NCI-H345 (cell line): Measurements from ENCODE around the gene TNK2.
"Not testable (repeated sequence)": the region's sequence is repeated elsewhere in the genome, so short reads cannot be mapped to it uniquely, and the experiment has no call there.

Experiments used
- DNase-seq: peaks from one replicate; lab custom pipeline; 2025; lab: John Stamatoyannopoulos, UW

Gene TNK2

DNA sequence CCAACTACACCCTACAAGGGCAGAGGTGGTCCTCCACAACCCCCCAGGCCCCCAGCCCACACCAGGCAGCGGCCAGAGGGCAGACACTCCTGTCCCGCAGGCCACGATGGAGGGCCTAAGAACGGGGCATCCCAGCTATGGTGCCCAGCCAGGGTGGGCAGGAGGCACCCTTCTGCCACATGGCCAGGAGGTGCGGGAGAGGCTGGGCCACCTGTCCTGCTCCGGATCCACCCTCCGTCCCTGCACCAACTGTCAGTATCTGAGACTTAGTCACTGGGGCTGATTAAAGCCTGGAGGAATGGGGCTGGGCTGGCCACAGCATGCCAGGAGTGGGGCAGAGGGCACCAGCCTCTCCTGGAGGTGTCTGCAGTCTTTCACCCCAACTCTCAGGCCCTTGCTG is 37.9 kb downstream of the TNK2 start:
- DNase-seq, result no peak

- DNase-seq, result no peak
These were observed 38.8 kb downstream of the TNK2 start for GRCh38 chr3:195869413-195870001.

GRCh38 chr3:195868866-195869412 is 39.4 kb downstream of the TNK2 start:
- no peak for DNase-seq

DNA sequence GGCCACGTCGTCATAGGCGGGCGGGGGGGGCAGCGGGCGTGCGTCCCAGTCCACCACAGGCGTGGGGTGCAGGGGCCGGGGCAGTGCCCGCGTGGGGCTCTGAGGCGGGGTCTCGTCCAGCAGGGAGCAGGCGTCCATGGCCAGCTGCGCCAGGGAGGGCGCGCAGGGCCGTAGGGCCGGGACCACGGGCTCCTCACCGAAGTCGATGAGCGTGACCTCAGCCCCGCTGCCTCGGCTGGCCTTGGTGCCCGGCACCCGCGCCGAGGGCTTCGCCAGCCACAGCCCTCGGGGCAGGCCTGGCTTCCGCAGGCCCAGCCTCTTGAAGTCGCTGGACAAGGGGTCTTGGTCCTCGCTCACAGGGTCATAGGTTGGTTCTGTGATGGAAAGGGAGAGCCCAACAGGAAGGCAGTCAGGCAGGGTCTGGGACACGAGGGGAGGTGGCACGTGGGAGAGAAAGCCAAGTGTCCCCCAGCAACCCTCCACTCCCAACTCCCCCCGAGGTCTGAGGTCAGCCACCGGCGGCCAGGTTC is 40.0 kb downstream of the TNK2 start:
- DNase-seq, result no peak

DNA sequence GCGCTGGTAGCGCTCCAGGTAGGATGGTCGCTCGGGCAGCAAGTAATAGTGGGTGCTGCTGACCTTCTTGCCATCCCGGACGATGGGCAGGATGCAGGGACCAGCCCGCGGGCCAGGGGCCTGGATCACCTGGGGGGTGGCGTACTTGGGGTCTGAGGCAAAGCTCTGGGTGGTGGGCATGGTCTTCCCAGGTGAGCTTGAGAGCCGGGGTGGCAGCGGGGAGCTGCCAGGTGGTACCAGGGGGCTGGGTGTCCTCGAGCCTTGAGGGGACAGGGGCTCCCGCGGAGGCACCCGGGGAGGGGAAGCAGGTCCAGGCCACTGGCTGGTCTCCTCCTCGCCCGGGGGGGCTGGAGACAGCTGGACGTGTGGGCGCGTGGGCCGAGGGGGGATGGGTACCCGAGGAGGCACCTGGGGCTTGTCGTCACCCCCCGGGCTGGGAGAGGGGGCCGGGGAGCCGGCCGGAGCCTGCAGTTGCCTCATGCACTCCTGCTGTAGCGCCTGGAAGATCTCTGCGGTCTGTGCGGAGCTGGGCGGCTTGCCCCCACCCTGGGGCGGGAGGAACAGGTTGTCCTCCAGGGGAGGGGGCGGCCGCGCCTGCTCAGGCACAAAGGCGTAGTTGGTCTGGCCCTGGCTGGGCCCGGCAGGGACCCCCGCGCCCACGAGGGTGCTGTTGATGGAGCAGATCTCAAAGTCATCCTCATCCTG is 40.6 kb downstream of the TNK2 start:
- DNase-seq, result no peak

DNA sequence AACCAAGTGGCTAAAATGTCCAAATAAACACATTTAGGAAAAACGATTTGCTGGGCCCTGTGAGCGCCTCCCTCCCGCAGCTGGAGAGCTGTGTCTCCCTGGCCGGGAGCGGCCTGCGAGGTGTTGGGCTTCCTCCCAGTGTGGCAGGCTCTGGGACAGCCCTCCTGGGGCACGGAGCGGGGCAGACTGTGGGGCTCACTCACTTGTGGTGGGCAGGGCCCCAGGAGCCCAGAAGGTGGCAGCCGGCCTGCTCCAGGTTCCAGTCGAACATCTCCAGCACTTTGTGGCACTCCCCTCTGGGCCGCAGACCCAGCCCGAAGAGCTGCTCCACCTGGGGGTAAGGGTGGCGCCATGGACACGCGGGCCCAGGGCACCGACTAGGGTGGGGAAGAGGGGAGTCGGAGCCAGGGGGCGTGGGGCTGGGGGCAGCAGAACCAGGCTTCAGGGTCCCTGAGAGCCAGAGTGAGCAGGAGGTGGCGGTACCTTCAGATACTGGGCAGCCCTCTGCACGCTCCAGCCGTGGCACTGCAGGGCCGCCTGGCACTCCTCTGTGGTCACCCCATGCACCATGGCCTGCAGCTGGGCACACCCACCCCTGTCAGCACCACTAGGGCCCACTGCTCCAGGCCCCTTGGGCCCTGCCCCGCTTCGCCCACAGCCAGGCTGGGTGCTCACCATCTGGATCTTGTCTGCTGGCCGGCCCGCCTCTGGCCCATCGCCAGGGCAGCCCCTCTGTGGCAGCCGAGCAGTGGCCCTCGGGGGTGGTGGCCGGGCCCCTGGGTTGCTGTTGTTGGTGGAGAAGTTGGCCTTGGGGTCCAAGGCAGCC is 41.5 kb downstream of the TNK2 start:
- no peak for DNase-seq

GRCh38 chr3:195865752-195866151 is 42.6 kb downstream of the TNK2 start:
- DNase-seq, result no peak

- peak; percentile 54 for DNase-seq
These were observed 45.0 kb downstream of the TNK2 start for GRCh38 chr3:195863121-195864061.

- not testable (repeated sequence) for DNase-seq
These were observed 46.0 kb downstream of the TNK2 start for GRCh38 chr3:195862318-195862717.

DNA sequence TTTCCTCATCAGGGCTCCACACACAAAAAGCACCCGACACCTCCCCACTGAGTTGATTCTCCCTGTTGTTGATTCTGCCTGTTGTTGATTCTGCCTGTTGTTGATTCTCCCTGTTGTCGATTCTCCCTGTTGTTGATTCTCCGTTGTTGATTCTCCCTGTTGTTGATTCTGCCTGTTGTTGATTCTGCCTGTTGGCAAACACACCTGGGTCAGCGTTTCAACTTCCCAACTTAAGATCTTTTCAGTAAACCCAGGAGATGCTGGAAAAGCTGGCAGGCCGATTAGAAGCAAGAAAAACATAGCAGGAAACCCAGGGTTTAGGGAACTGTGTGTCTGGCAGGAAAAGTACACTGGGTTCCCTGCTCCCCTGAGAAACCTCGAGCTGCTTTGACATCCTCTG is 47.9 kb downstream of the TNK2 start:
- no peak for DNase-seq

GRCh38 chr3:195859846-195860411 is 48.4 kb downstream of the TNK2 start:
- peak; percentile 67 for DNase-seq

GRCh38 chr3:195859061-195859845 is 49.1 kb downstream of the TNK2 start:
- DNase-seq, result peak; percentile 87

DNA sequence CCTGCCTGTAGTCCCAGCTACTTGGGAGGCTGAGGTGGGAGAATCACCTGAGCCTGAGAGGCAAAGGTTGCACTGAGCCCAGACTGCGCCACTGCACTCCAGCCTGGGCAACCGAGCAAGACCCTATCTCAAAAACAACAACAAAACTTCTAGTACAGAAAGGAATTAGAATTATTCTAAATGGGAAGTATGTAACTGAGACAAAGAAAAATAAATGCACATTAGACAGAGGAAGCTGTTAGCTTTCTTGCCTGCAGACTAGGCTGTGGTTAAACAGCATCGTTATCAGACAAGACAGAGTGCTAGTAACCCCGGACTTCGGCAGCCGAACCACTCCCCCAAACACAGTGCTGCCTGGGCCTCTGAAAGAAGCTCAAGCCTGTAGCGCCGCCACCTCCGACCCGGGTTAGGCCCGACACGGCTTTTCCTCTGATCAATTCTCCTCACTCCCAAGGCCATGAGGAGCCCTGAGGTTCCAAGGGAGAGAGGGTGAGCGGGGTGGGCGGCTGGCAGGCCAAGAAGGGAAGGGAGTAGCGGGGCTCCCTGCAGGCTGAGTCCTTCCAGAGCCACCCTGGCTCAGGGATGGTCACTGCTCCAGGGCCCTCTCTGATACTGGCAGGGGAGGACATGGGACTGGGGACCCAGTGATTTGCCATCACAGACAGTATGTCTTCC is 51.8 kb downstream of the TNK2 start:
- no peak for DNase-seq

DNA sequence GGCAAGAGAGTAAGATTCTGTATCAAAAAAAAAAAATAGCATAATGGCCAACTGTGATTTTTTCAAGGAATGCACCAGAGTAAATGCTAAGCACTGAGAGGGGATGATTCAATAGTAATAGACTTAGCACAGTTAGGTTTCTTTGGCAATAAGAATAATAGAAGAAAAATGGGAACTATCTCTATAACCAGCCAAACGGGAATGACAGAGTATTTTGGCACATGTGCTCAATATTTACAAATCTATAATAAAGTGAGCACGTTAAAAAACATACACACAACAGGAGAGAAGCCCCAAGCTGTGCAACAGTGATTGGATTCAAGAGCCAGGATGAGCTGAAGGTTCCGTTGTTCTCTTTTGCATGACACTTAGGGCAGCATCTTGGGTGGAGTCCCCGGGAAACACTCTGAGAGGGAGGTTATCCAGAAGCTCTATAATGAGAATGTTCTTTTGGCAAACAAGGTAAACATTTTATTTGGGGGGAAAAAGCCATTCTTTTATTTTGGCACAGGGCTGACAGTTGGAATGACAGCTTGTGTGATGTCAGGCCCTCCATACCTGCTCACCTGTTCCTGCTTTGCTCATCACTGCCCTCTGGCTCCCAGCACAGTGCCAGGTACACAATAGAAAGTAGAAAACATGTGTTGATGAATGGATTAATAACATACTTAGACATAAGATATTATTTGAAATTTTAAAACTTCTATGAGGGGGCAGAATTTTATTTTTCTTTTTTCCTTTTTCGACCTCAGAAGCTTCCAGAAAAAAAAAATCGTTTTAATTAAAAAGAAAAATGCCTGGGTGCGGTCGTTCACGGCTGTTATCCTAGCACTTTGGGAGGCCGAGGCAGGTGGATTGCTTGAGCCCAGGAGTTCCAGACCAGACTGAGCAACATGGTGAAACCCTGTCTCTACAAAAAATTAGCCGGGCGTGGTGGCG is 52.6 kb downstream of the TNK2 start:
- DNase-seq, result peak; percentile 16

DNA sequence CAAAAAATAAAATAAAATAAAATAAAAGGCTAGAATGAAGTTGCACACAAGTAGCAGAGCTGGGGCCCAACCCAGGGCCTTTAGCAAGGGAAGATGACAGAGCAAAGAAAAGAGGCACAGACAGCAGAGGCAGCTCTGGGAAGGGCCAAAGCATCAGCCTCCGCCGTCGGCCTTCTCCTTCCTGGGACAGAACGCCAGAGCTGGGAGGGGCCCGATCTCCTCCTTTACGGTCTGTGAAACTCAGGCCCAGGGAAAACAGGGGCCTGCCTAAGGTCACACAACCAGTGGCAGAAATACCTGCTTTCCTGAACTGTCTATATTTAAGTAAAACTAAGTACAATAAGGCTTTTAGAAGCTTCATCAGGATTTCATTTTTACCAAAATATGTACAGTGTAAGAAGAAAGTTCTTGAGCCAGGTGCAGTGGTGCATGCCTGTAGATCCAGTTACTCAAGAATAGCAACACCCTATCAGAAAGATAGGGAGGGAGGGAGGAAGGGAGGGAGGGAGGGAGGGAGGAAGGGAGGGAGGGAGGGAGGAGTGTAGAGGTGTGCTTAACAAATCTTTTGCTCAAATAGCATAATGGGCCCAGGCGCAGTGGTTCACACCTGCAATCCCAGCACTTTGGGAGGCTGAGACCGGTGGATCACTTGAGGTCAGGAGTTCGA is 53.6 kb downstream of the TNK2 start:
- DNase-seq, result no peak

DNA sequence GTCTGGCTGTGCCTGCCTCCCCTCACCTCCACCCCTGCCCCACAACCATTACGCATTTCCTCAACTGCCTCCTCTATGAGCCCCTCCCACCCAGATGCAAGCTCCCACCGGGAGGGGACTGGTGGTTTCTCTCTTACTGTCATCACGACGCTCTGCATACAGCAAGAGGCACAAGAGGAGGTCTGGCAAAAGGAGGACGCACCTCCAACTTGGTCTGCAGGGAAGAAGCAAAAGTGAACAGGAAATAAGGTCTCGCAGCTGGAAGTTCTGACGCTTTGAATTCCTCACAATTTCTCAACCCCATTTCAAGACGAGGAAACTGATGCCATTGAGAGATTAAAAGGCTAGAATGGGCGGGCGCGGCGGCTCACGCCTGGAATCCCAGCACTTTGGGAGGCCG is 54.4 kb downstream of the TNK2 start:
- no peak for DNase-seq

DNA sequence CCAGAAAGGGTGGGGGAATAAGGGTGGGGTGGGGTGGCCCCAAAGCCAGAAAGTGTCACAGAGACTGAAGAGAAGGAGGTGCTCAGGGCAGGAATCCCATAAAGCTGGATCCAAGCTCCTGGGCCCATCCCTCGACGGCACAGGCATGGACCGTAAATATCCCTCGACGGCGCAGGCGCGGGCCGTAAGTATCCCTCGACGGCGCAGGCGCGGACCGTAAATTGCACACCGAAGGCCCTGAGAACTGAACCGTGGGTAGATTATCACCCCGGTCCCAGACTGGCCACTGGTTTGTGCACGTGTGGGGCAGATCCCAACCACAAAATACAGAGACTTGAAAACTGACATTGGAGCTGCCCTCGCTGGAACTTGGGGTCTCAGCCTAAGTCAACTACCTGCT is 55.3 kb downstream of the TNK2 start:
- DNase-seq, result no peak
